ENCODE data around the gene RNF144B. TPM values are rescaled to one million over a fixed set of nuclear protein-coding genes. Genes with fewer than 3 reads are reported as not detected.

RNF144B gene
- total and polyA plus RNA-seq, 10 of the 15 experiments (the other 5 are each of a cell fraction or from before 2014, with no cell fraction given): 0.03 to 0.18 (median 0.14) TPM

GRCh38 chr6:18510644-18511033 lies 123.5 kb downstream of the RNF144B start:
- H3K9ac ChIP-seq (ENCODE audit: control insufficient read depth, insufficient read depth, low read length): no peak overlapping the region
- ChIA-PET POLR2A (no interaction called here), SMC1A (ENCODE audit: uncharacterized antibody, unreplicated experiment) (interaction anchor here (2.2 kb wide), 1 partner anchor 9 kb away, joined by 5 read pairs; no protein-coding TSS in a partner anchor), RAD21 (ENCODE audit: unreplicated experiment) (no interaction called here), CTCF (no interaction called here)
- no peaks in the 10 kb centered on the region for H3K4me1 ChIP-seq (ENCODE audit: control insufficient read depth, insufficient read depth, low read length)
- no peak overlapping the region for H3K4me3 ChIP-seq
- no peaks in the 10 kb centered on the region for H4K20me1 ChIP-seq (ENCODE audit: control insufficient read depth, insufficient read depth)
- DNase-seq (ENCODE audit: low read depth, low spot score) (no peak), FAIRE-seq (no peak), ATAC-seq (no peak)
- BruUV-seq (replicated peaks): no TSS peak
- no peak overlapping the region for H3K4me2 ChIP-seq (ENCODE audit: control insufficient read depth, insufficient read depth)
- WGBS (ENCODE audit: insufficient coverage, insufficient replicate concordance, low lambda C conversion rate, missing lambda C conversion rate): 0% methylated on average over 2 of the region's 2 CpGs
- intact Hi-C loops (cut with micrococcal nuclease; ENCODE audit: unreplicated experiment): no loop called here
- H3K36me3 ChIP-seq (ENCODE audit: control insufficient read depth in 2 of 2, insufficient read depth in 2 of 2, low read length in 1 of 2): no peaks in the 10 kb centered on the region
- in situ Hi-C loops (cut with MboI): no loop called here
- H3K27me3 ChIP-seq (replicated peaks in 1 of 2; ENCODE audit: control insufficient read depth in 2 of 2, insufficient read depth in 2 of 2, low read length in 1 of 2): 0 out of 4 replicates have a peak, but pooled peaks cover 0 to 4% of the 10 kb centered on the region in 2 experiments
- no peaks in the 10 kb centered on the region for H3K9me3 ChIP-seq (replicated peaks; ENCODE audit: control insufficient read depth, insufficient read depth, low read length)
- H2AFZ ChIP-seq (ENCODE audit: control insufficient read depth, low read depth, low read length): no peak overlapping the region
- H3K79me2 ChIP-seq (ENCODE audit: control insufficient read depth, insufficient read depth, low read length): no peaks in the 10 kb centered on the region
- no peak overlapping the region for H3K27ac ChIP-seq (ENCODE audit: control insufficient read depth, insufficient read depth)
- TF ChIP-seq ATF2 (IDR thresholded peaks at IDR 0.05; ENCODE audit: low read length) (no peak), SMARCA5 (IDR thresholded peaks at IDR 0.05) (no peak), CHD2 (IDR thresholded peaks at IDR 0.05; ENCODE audit: borderline replicate concordance, low read depth, low read length) (no peak), E2F8 (IDR thresholded peaks at IDR 0.05; ENCODE audit: low read depth, partially characterized antibody) (no peak), BRCA1 (IDR thresholded peaks at IDR 0.05; ENCODE audit: low read depth, low read length) (no peak), KDM1A (IDR thresholded peaks at IDR 0.05; ENCODE audit: borderline replicate concordance) (no peak), EGR1 (IDR thresholded peaks at IDR 0.05; ENCODE audit: borderline replicate concordance in 1 of 2, low read depth in 2 of 2, low read length in 2 of 2) (no peak), ATF7 (IDR thresholded peaks at IDR 0.05; ENCODE audit: low read depth) (no peak), NRF1 (conservative IDR thresholded peaks at IDR 0.05; ENCODE audit: low read depth, low read length) (no peak), TCF12 (IDR thresholded peaks at IDR 0.05; ENCODE audit: low read depth, low read length) (no peak), E2F4 (IDR thresholded peaks at IDR 0.05; ENCODE audit: low read depth, low read length) (no peak), POLR2A (IDR thresholded peaks at IDR 0.05; ENCODE audit: low read depth, low read length) (no peak), CEBPZ (IDR thresholded peaks at IDR 0.05; ENCODE audit: low read depth, low read length) (no peak)
